ENCODE results near the gene VRK1.

DNA sequence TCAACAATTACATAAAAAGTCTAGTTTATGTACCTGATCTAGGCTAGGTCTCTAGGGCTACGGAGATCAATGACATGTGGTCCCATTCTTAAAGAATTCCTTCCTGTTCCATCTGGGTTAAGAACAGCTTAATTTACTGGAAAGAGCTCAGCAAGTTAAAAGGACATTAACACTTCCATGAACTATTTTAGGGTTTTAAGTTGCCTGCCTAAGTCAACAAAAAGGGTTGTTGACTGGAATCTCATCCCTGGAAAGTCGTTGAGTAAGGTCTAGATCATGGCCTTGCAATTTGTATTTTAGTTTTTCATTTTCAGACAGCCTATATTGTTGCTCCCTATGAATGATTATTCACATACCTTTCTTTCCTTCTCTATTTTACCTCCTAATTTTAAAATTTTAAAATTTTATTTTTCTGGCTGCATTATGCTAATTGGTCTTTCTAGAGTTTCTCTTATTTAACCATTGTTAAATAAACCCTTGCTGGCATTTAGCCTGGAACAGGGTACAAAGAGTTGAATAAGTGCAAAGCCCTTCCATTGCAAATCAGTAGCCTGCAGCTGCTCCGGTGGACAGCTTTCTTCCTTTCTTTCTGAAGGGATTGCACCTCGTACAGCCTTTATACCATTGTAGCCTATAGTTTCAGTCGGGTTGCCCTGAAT, 66.3 kb downstream of the VRK1 start:
- TF ChIP-seq, protein P1, sequence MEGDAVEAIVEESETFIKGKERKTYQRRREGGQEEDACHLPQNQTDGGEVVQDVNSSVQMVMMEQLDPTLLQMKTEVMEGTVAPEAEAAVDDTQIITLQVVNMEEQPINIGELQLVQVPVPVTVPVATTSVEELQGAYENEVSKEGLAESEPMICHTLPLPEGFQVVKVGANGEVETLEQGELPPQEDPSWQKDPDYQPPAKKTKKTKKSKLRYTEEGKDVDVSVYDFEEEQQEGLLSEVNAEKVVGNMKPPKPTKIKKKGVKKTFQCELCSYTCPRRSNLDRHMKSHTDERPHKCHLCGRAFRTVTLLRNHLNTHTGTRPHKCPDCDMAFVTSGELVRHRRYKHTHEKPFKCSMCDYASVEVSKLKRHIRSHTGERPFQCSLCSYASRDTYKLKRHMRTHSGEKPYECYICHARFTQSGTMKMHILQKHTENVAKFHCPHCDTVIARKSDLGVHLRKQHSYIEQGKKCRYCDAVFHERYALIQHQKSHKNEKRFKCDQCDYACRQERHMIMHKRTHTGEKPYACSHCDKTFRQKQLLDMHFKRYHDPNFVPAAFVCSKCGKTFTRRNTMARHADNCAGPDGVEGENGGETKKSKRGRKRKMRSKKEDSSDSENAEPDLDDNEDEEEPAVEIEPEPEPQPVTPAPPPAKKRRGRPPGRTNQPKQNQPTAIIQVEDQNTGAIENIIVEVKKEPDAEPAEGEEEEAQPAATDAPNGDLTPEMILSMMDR (IDR thresholded peaks at IDR 0.05; ENCODE audit: low read depth, low read length, poor library complexity, severe bottlenecking), result no peak
- no peak for TF ChIP-seq EZH2phosphoT487 (IDR thresholded peaks at IDR 0.05; ENCODE audit: borderline replicate concordance, low read length)
